Occipital lobe (tissue), 2 donors: ENCODE data around the gene ADAM19. TPM values are rescaled to one million over a fixed set of nuclear protein-coding genes. Genes with fewer than 3 reads are reported as not detected.
A peak's percentile ranks its signal among the peaks of the same experiment; 100 is the strongest.

ENCODE experiments used
- DNase-seq: peaks from one replicate; lab custom pipeline; 2025; lab: John Stamatoyannopoulos, UW
- total RNA-seq: library from RNA; depleted of rRNA; stranded (reverse); fragments of >200 nt; gene quantifications from one replicate; pipeline ENCODE4 v1.2.3, GENCODE V29; 2014

Gene ADAM19
- total RNA-seq, 1 donor from 2014 or later, result 13.4 TPM

DNA sequence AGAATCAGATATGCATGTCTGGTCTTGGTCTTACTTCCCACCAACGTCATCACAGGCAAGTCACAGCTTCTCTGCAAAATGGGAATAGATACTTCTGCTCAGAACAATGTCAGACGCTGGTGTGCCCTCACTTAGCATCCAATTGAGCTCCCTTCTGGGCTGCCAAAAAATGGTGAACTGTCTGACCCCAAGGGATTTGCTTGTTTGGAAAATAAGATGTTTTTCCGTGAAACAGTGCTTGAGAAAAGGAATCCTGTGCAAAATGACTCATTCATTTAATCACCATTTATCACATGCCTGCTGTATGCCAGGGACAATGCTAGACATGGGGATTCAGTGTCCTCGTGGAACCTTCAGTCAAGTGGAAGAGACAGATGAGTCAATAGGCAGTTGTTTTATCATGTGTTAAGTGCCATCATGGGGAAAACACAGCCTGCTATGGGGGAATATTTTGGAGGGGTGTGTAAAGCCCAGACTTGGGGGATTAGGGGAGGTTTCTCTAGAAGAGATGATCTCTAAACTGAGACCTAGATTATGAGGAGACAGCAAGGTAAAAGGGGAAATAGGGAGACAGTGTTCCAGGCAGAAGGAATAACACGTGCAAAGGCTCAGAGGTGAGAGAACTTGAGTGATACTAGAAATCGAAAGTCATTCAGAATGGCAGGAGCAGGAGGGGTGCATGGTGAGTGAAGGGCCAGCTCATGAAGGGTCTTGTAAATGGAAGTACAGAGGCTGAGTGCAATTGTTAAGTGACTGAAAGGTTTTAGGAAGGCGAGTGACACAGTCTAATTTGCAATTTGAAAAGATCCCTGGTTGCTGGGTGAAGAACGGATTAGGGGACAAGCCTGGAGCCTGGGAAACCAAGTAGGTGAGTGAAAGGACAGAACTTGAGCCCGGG, 111.7 kb downstream of the ADAM19 start:
- no peak for DNase-seq

DNA sequence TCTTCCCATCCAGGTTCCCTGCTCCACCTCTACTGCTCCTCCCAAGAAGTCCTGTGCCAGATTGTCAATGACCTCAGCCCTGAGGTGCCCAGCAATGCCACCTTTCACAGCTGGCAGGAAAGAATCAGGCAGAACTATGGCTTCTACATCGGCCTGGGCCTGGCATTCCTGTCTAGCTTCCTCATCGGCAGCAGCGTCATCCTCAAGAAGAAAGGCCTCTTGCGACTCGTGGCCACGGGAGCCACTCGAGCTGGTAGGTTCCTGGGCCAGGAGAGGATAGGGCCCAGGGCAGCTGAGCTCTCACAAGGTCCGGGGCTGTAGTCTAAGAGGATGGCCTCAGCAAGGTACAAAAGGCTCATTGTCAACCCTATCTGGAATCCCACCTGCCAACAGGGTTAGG, 112.5 kb downstream of the ADAM19 start:
- DNase-seq, result no peak

DNA sequence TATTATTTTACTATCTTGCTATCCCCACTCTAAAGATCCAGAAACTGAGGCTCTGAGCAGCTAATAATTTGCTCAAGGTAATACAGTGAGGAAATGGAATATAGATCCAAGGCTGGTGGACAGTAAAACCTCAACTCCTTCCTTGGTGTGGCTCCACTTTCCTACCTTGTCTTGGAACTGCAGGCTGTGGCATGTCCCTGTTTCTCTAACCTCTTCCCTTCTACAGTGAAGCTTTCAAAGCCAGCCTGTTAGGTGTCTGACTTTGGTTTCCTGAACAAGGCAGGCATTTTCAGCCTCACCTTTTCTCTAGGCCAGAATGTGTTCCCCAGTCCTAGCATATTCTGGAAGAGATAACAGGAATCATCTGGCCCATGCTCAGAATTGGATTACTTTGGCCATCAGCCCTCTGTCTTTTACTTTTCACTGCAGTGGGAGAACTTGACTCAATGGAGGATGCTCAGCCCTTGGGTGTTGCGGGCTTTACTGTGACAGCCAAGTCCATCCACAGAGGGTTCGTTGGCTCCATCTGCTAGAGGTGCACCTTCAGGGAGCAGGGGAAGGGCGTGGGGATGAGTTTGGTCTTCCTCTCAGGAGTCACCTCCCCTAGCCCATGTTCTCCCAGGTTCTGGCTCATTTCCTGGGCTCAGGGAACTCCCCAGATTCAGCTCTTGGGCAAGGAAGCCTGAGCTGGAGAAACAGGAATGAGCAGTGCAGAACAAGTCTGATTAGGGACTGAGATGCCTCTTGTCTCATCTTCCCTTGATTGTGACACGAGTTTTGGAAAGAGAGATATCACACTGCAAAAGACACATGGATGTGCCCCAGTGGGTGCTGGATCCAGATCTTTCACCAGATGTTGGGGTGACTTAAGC, 114.4 kb downstream of the ADAM19 start:
- DNase-seq, result no peak

DNA sequence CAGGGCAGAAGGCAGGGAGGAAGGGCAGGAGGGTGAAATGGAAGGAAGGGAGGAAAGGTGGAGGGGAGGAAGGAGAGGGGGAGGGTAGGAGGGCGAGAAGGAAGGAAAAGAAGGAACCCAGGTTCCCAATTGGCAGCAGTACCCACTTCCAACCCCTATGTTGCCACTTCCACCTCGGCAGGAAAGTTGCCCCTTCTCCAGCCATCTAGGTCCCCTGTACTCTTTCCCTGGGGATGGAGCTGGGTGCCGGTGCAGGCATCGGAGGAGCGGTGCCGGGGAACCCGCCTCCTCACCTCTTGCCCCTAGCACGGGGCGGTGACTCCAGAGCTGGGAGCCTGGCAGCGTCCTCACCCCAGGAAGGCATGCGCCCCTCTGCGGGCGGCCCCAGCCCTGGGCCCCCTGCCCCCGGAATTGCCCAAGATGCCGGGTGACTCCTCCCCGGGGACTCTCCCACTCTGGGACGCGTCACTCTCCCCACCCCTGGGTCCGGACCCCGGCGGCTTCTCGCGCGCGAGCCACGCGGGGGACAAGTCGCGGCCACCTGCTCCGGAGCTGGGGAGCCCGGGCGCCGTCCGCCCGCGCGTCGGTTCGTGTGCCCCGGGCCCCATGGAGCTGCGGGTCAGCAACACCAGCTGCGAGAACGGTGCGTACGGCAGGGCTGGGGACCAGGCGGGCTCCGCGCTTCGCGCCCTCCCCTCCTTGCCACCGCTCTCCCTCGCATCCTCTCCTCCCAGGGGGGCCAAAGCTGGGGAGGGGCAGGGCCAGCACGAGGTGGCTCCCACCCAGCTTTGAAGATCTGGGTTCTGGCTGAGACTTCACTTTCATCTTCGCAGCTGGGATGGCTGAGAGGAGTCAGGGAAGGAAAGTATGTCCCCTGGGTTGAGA, 115.6 kb downstream of the ADAM19 start, which contains the start of gene NIPAL4:
TSS of gene NIPAL4 (plus strand) at position 499 of the 885 bp plus-strand sequence. CDS start at position 607, 108 bp downstream.
- peak; percentile 14 for DNase-seq

DNA sequence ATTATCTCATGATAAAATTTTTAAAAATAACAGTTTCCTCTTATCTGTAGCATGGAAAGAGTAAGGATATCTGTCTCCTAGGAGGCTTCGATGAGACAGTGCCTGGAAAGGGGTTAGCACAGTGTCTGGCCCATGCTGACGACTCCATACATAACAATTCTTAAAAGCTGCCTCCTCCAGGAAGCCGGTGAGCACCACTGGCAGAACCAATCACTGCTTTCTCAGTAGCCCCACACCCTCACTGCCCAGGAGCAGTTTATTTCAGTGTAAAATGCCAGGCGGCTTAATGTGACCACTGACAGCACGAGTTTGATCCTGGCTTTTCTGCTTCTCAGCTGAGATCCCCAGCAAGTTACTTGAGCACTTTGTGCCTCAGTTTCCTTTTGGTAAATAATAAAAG, 116.7 kb downstream of the ADAM19 start:
- no peak for DNase-seq

DNA sequence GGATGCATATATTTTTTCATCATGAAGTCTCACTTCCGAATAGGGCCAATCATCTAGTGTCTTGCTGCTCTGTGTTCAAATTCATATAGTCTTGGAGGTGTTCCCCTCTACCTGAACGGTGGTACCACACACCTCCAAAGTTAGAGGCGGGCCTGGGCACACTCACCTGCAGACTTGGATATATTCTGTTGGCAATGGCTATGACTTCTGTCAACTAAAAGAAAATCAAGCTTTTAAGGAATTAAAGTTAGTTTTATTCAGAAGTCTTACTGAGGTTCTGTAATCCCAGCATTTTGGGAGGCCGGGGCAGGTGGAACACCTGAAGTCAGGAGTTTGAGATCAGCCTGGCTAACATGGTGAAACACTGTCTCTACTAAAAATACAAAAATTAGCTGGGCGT, 118.2 kb downstream of the ADAM19 start:
- DNase-seq, result no peak

DNA sequence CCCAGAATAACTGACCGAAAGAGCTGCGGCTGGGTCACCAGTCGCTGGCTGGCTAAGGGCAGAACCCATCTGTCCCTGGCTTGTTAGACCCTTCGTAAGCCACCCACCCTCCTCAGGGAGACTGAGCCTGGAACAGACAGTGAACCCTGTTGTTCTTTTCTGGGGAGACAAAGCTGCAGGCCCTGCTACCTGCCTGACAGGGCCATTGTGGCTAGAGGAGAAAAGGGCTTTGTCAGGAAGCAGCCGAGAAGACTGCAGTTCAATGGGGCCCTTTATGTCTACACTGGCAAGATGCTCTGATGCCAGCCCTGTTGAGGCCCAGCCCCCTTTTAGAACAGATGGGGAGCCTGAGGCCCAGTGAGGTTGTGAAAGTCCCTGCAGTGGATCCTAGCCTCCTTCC, 119.3 kb downstream of the ADAM19 start:
- peak; percentile 83 for DNase-seq

DNA sequence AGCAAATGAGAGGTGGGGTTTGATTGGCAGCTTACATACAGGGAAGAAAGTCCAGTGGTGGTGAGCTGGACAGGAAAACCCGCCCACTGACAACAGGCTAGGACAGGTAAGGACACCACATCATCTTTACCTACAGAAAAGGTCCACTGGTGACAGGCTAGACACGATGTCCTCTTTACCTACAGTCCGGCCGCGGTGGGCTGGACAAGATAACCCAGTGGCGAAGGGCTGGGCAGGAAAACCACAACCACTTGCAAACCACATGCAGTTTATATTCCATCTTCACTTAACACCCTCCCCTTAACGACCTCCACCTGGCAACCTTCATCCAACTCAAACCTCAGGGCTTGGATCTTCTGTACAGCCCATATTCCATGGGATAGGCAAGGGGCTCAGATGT, 120.5 kb downstream of the ADAM19 start:
- no peak for DNase-seq

DNA sequence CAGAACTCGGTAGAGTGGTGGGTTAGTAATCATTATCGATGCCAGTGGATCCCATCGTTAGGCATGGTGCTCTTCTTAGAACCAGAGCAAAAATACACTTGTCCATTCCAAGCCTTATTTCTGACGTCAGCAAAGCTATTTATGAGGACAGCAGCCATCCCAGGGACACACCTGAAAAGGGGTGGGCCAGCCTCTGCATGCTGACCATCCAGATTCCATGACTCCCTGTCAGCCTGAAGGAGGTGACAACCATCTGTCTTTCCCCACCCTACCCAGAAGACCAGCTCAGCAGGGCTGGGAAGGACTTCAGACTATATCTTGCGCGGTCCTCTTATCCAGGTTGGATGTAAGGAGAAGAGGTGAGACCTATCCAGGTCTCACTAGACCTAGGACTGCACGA, 121.3 kb downstream of the ADAM19 start:
- DNase-seq, result no peak

DNA sequence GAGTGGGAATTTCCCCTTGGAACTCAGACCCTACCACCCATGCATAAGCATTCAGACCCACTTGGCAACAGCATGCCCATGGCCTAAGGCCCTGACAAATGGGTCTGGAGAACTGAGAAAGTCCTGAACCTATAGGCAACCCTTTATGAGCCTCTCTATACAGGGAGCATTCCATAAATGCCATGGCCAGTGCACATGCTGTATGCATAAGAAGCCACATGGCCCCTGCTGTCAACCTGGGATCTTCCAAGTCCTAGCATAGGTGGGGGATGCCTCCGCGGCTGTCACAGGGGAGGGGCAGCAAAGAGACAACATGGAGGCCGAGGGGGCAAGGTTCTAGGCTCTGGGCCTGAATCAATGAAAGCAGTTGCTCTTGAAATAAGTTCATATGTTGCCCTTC, 123.8 kb downstream of the ADAM19 start:
- DNase-seq, result no peak

DNA sequence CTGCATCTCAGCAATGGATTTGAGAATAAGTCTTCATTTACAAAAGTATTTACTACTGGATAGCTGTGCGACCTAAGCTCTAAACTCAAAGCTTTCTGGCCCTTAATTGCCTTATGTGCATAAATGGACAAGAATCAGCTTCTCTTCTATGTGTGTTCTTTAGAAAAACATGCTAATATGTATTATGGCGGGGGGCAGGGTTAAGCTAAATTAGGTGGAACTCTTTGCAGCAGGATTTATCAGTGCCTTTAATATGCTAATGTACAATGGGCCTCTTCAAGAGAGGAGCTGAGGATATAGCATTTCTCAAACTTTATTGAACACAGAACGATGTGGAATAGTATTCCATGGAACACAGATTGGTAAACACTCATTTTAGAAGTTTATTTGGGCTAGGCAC, 125.6 kb downstream of the ADAM19 start:
- no peak for DNase-seq

DNA sequence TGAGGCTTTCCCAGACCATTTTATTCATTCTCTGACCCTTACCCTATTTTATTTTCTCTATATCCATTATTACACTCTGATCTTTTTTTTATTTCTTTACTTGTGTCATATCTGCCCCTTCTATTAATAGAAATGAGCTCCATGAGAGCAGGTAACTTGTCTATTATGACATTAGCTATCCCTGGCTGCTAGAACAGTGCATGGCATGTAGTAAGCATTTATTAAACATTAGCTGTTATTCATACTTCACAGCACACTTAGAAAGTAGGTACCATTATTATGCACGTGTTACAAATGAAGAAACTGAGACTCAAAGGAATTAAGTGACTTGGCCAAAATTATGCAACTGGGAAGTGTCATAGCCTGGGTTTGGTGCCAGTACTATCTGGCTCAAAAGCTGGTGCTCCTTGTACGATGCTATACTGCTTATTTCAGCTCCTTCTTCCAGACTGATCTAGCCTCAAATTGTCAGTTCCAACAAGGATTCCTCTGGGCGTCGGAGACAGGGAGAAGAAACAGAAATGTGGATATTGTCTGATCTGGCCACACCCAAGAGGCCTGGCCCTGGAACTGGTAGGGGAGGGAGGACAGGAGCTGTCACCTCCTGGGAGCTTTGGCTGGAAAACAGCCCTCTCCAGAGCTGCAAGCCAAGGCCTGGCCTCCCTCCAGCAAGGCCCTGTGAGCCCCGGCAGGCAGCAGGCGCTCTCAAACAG, 126.4 kb downstream of the ADAM19 start:
- no peak for DNase-seq

DNA sequence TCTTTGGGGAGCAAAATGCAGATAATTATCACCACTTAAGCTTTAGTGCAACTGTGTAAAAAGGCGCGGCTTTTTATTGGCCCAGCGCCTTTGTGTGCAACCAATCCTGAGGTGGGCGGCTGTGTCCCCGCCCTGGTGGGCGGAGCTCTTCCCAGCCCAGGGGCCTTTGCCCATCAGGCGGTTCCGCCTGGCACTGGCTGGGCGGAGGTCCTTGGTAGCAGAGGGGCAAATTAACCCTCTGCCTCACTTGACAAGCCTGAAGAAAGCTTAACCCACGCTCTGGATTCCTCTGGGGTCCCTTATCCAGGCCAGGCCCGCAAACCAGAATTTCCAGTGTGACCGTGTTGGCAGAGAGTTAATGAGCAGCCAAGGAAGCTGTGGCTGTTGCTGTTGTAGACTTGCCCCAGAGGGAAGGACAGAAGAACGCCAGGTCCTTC, 128.4 kb downstream of the ADAM19 start:
- DNase-seq, result no peak

DNA sequence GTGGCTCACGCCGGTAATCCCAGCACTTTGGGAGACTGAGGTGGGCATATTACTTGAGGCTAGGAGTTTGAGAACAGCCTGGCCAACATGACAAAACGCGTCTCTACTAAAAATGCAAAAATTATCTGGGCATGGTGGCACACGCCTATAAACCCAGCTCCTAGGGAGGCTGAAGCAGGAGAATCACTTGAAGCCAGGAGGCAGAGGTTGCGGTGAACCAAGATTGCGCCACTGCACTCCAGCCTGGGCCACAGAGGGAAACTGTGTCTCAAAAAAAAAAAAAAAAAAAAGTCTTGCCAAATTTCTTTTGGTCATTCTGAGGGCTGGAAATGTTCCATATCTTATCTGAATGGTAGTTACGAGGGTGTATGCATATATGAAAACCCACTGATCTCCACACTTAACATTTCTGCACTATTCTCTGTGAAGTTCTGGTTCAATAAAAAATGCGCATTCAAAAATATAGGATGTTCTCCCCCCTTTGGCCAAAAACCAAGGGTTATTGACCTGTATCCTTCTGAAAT, 129.1 kb downstream of the ADAM19 start:
- no peak for DNase-seq

DNA sequence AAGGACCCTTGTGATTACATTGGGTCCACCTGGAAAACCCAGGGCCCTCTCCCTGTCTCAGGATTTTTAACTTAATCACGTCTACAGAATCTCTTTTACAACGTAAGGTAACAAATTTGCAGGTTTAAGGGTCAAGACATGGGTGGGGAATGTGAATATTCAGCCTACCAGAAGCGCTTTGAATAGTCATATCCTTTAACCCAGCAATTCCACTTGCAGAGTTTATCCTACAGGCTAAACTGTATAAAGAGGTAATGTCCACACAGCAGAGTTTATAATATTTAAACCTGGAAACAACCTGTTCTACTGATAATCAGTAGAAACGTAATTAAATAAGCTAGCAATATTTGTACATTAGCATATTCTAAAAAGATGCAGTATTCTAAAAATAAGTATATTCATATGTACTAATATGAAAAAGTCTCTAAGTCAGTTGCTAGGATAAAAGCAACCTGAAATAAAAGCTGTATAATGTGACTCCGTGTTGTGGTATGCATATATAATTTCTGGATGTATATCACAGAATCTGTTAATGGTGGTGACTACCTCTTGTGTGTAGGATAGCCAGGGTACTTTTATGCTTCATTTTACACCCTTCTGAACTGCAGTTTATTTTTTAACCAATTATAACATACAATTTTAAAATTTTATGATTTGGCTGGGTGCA, 129.7 kb downstream of the ADAM19 start:
- no peak for DNase-seq

DNA sequence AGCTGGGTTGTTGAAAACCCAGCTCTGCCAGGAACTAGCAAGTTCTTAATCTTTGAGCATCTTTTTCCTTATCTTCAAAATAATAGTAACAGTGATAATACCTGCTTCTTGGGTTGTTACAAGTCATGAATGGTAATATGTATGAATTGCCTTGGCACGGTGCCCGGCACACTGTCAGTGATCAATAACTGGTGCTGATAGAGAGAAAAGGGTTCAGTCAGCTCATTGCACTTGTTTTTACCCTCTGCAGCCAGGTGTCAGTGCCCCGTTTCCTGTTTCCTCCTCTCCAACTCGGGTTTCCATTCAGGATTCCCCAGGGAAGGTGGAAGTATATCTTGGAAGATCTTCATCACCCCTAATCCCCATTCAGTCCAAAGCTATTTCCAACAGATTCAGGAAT, 131.4 kb downstream of the ADAM19 start:
- no peak for DNase-seq

DNA sequence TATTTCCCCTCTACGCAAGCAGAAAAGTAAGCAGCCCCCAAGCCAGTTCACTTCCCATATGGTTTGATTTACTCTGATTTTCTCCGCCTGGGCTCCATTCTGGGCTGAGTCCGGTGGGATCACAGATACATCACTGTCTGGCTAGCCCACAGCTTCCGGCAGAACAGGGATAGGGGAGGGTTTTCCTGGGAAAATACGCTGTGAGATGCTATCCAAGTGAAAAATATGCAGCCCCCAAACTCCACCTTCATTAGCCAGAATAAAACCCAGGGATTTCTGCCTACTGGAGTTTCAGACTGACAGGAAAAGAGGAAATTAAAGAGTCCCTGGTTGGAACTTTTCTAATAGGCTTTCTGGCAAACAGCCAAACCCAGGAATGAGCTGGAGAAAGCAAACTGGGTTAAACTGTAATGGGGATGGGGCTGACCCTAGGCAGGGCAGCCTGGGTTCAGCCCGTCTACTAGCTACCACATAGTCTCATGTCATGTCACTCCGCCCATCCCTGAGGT, 132.5 kb downstream of the ADAM19 start:
- DNase-seq, result no peak

DNA sequence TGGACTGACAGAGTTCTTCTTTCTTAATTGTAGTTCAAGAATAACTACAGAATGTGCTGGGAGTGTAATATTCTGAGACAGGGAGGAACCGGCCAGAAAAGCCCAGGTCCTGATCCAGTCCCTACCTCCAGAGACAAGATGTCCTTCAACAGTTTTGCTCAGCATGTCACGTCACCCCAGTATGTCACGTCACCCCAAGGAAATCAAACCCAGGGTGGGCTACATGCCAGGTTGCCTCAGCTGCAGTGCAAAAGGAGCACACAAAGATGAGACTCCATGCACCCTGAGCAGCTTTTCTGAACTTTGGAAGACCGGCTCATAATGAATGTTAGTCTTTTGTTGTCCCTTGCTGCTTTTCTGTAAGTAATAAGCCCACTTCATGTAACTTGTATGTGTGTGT, 141.5 kb downstream of the ADAM19 start:
- DNase-seq, result no peak

DNA sequence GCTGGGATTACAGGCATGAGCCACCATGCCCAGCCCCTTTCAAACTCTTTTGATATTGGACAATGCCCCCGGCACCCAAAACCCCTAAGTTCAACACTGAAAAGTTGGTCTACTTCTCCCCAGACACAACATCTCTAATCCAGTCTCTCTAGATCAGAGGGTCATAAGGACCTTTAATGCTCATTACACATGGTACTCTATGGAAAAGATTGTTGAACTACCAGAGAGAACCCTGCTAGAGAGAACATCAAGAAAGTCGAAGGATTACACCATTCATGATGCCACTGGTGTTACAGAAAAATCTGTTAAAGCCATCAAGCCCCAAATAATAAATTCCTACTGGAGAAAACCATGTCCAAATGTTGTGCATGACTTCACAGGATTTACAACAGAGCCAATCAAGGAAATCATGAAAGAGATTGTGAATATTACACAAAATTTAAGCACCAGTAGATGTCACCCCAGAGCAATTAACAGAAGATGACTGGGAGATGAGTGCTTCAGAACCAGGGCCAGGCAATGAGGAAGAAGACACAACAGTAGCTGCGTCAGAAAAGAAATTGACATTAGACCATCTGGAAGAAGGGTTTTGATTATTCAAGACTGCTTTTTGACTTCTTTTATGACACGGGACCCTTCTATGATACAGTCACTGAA, 143.9 kb downstream of the ADAM19 start:
- DNase-seq, result no peak
